H7 (cell line): ENCODE measurements around the gene VPS13A. TPM values are rescaled to one million over a fixed set of nuclear protein-coding genes. Genes with fewer than 3 reads are reported as not detected.
A peak's percentile ranks its signal among the peaks of the same experiment; 100 is the strongest.
"Not testable (repeated sequence)": the region's sequence is repeated elsewhere in the genome, so short reads cannot be mapped to it uniquely, and the experiment has no call there.

Source experiments
- DNase-seq: peaks from one replicate; pipeline ENCODE4 v3.0.0; 2012
- H3K27me3 ChIP-seq: 2 replicates; pipeline ENCODE4 v1.6.0; 2011; ENCODE audit warnings: mild to moderate bottlenecking, low read length; ENCODE audit not compliant: control insufficient read depth, insufficient read depth
- H3K36me3 ChIP-seq: replicated peaks from 2 replicates; pipeline ENCODE4 v1.5.1; 2011; ENCODE audit warnings: low read length; ENCODE audit not compliant: control insufficient read depth, insufficient read depth
- H3K4me3 ChIP-seq: 2 replicates; pipeline ENCODE4 v1.5.1; 2011; ENCODE audit warnings: low read depth, mild to moderate bottlenecking, control low read depth, low read length, moderate library complexity; ENCODE audit not compliant: insufficient read depth
- total RNA-seq: library from RNA; depleted of rRNA; stranded (reverse); fragments of >200 nt; shearing (Covaris generic); gene quantifications from 2 replicates; pipeline ENCODE4 v1.2.3, GENCODE V29; 2014

Gene VPS13A
- total RNA-seq, 1 experiment from 2014 or later, result 10.9 TPM

- Histone ChIP-seq H3K27me3 (no peaks in the 10 kb centered on the region), H3K36me3 (no peaks in the 10 kb centered on the region), H3K4me3 (no peak overlapping the region)
- DNase-seq, result no peak
Observed at GRCh38 chr9:77304543-77304942, 127.2 kb downstream of the VPS13A start.

GRCh38 chr9:77305622-77306400 lies 128.5 kb downstream of the VPS13A start:
- DNase-seq, result no peak

GRCh38 chr9:77307166-77307565 lies 129.8 kb downstream of the VPS13A start:
- Histone ChIP-seq H3K27me3 (no peaks in the 10 kb centered on the region), H3K4me3 (no peak overlapping the region), H3K36me3 (no peaks in the 10 kb centered on the region)
- no peak for DNase-seq

More at GRCh38 chr9:77305622-77306400, 128.5 kb downstream of the VPS13A start:
- Histone ChIP-seq H3K27me3 (no peaks in the 10 kb centered on the region), H3K4me3 (no peak overlapping the region), H3K36me3 (no peaks in the 10 kb centered on the region)

GRCh38 chr9:77316058-77316457 lies 138.7 kb downstream of the VPS13A start:
- H3K36me3 ChIP-seq, result no peaks in the 10 kb centered on the region; the same call in none of the 2 replicates
- no peak overlapping the region for H3K4me3 ChIP-seq
- no peaks in the 10 kb centered on the region for H3K27me3 ChIP-seq
- no peak for DNase-seq

- H3K27me3 ChIP-seq, result no peaks in the 10 kb centered on the region
- H3K36me3 ChIP-seq, result no peaks in the 10 kb centered on the region
- H3K4me3 ChIP-seq, result no peak overlapping the region
- DNase-seq, result no peak
Observed at GRCh38 chr9:77325058-77325457, 147.7 kb downstream of the VPS13A start.

- no peaks in the 10 kb centered on the region; the same call in none of the 2 replicates for H3K36me3 ChIP-seq
- H3K4me3 ChIP-seq, result no peak overlapping the region
- DNase-seq, result no peak
- no peaks in the 10 kb centered on the region for H3K27me3 ChIP-seq
Observed at GRCh38 chr9:77328102-77328501, 150.8 kb downstream of the VPS13A start.

GRCh38 chr9:77370064-77370463 lies 192.7 kb downstream of the VPS13A start:
- Histone ChIP-seq H3K27me3 (no peaks in the 10 kb centered on the region), H3K36me3 (peaks cover 2% of the 10 kb centered on the region), H3K4me3 (no peak overlapping the region)
- DNase-seq, result no peak

- Histone ChIP-seq H3K4me3 (no peak overlapping the region), H3K27me3 (no peaks in the 10 kb centered on the region), H3K36me3 (peaks cover 2% of the 10 kb centered on the region)
- DNase-seq, result no peak
Observed at GRCh38 chr9:77374266-77374665, 196.9 kb downstream of the VPS13A start.

- H3K27me3 ChIP-seq, result no peaks in the 10 kb centered on the region
- DNase-seq, result peak; percentile 12
- no peak overlapping the region for H3K4me3 ChIP-seq
- no peaks in the 10 kb centered on the region; the same call in 1 of the 2 replicates for H3K36me3 ChIP-seq
Observed at GRCh38 chr9:77375956-77376532, 198.7 kb downstream of the VPS13A start.

- H3K27me3 ChIP-seq, result no peaks in the 10 kb centered on the region
- H3K36me3 ChIP-seq, result no peaks in the 10 kb centered on the region
- no peak for DNase-seq
- H3K4me3 ChIP-seq, result no peak overlapping the region
Observed at GRCh38 chr9:77384406-77384805, 207.1 kb downstream of the VPS13A start.

GRCh38 chr9:77386187-77386586 lies 208.9 kb downstream of the VPS13A start:
- Histone ChIP-seq H3K4me3 (no peak overlapping the region), H3K36me3 (no peaks in the 10 kb centered on the region), H3K27me3 (no peaks in the 10 kb centered on the region)
- DNase-seq, result no peak

GRCh38 chr9:77391834-77392233 lies 214.5 kb downstream of the VPS13A start:
- Histone ChIP-seq H3K36me3 (no peaks in the 10 kb centered on the region), H3K27me3 (no peaks in the 10 kb centered on the region), H3K4me3 (no peak overlapping the region)
- DNase-seq, result no peak

- DNase-seq, result no peak
- Histone ChIP-seq H3K4me3 (no peak overlapping the region), H3K36me3 (no peaks in the 10 kb centered on the region), H3K27me3 (no peaks in the 10 kb centered on the region)
Observed at GRCh38 chr9:77392328-77392727, 215.0 kb downstream of the VPS13A start.

GRCh38 chr9:77398581-77398980 lies 221.2 kb downstream of the VPS13A start:
- H3K27me3 ChIP-seq, H3K4me3 ChIP-seq, H3K36me3 ChIP-seq, DNase-seq: not testable (repeated sequence)

GRCh38 chr9:77399964-77400363 lies 222.6 kb downstream of the VPS13A start:
- H3K27me3 ChIP-seq, result no peaks in the 10 kb centered on the region
- no peak for DNase-seq
- no peak overlapping the region for H3K4me3 ChIP-seq
- no peaks in the 10 kb centered on the region for H3K36me3 ChIP-seq
